ENCODE data around the gene RANBP17.

The RANBP17 gene

GRCh38 chr5:171306781-171307591, 445.2 kb downstream of the RANBP17 start:
- no peak for DNase-seq

DNA sequence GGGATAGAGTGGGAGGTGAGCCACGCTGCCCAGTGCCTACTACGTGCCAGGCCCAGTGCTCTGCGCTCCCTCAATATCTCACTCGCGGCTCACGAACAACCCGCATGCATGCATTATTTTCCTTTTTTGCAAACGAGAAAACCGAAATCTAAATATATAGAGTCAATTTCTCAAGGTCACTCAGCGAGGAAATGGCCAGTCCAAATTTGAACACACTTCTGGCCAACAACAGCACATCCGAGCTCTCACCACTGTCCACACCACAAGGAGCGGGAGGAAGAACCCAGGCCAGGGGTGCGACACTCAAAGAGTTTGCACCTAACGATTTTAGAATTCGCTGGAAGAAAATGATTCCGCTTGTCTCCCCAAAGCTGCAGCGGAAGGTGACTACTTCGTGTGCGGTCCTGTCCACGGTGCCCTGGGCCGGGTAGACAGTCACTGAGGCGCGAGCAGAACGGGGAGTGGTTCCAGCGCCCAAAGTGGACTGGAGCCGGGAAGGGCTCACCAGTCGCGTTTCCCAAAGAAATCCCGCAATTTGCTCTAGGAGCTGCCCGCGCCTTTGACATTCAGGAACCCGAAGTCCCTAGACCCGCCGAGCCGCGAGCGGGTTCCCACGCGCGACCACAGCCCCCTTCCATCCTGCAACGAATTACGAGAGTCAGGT, 446.1 kb downstream of the RANBP17 start:
- no peak for DNase-seq

DNA sequence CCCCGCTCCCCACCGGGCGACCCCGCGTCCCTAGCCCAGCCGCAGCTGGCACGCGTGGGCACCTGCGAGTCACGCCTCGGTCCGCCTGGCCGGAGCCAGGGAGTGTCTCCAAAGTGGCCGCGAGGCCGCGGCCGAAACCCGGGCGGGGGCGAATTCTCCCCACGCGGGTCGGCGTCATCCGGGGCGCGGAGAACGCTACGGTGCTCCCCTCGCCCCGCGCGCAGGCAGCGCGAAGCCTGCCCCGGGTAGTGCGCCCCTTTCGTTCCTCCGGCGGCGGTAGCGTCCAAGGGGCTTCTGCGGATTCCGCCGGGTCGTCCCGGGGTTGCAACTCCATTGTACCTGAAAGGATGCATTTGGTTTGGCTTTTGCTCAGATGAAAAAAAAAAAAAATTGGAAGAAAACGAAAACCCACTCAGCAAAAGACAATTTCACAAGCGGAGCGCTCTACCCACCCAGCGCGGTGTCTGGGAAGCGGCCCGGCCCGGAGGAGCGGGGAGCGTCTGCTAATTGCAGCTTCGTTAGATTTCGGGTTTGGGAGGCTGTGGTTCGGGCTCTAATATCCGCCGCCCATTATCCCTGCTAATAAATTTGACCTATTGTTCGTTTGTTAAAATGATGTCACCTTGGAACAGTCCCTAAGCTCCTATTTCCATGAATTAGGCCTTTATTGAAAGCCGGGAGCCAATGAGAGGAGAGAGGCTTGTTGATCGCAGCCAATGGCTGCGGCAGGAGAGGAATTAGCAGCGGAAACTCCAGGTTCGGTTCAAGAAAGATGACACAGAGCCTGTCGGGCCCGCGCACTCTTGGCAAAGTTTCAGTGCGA, 446.8 kb downstream of the RANBP17 start, which contains the start of gene TLX3:
Gene TLX3, plus strand, starts transcription at position 796 of the 823 bp plus-strand sequence. CDS start 118 bp downstream, outside the sequence.
- DNase-seq = no peak

DNA sequence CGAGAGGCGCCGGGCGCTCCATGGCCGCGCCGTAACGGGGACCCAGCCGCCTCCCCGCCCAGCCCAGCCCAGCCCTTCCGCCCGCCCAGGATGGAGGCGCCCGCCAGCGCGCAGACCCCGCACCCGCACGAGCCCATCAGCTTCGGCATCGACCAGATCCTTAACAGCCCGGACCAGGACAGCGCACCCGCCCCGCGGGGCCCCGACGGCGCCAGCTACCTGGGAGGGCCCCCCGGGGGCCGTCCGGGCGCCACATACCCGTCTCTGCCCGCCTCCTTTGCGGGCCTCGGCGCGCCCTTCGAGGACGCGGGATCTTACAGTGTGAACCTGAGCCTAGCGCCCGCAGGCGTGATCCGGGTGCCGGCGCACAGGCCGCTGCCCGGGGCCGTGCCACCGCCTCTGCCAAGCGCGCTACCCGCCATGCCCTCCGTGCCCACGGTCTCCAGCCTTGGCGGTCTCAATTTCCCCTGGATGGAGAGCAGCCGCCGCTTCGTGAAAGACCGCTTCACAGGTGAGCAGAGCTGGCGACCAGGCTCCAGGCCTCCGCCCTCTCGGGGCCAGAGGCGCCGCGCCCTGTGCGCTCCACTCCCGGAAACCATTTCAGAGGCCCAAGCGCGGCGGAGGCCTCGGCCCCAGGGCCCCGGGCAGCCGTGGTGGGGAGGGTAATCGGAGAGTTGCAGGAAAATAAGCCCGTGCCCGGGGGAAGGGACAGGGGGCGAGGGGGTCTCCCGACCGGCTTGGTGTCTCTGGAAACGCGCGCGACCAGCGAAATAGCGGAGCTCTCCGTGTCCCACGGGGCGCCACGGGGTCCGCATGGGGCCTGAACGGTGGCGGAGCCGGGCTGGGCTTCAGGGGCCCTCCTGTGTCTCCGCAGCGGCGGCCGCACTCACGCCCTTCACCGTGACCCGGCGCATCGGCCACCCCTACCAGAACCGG, 447.7 kb downstream of the RANBP17 start:
- no peak for DNase-seq

DNA sequence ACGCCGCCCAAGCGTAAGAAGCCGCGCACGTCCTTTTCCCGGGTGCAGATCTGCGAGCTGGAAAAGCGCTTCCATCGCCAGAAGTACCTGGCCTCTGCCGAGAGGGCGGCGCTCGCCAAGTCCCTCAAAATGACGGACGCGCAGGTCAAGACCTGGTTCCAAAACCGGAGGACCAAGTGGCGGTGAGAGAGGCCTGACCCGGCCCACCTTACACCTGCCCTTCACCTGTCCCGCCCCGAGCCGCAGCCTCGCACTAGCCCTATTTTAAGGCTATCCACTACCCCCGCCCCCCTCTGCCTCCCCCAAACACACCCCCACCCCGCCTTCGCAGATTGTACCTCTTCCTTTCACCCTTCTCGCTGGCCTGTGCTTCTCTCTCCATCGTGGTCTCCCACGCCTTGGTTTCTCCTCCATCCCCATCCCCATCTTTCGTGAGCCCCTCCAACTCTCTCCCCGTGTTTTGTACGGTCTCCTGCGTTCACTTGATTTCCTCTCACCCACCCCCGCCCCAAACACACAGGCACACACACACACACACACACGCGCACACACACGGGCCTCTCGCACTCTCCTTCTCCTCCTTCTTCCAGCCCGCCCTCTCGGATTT, 448.5 kb downstream of the RANBP17 start:
- peak; percentile 68 for DNase-seq

GRCh38 chr5:171310819-171311321, 449.1 kb downstream of the RANBP17 start:
- DNase-seq = no peak

- DNase-seq = peak; percentile 55
Observed at GRCh38 chr5:171311322-171312077, 449.7 kb downstream of the RANBP17 start.

DNA sequence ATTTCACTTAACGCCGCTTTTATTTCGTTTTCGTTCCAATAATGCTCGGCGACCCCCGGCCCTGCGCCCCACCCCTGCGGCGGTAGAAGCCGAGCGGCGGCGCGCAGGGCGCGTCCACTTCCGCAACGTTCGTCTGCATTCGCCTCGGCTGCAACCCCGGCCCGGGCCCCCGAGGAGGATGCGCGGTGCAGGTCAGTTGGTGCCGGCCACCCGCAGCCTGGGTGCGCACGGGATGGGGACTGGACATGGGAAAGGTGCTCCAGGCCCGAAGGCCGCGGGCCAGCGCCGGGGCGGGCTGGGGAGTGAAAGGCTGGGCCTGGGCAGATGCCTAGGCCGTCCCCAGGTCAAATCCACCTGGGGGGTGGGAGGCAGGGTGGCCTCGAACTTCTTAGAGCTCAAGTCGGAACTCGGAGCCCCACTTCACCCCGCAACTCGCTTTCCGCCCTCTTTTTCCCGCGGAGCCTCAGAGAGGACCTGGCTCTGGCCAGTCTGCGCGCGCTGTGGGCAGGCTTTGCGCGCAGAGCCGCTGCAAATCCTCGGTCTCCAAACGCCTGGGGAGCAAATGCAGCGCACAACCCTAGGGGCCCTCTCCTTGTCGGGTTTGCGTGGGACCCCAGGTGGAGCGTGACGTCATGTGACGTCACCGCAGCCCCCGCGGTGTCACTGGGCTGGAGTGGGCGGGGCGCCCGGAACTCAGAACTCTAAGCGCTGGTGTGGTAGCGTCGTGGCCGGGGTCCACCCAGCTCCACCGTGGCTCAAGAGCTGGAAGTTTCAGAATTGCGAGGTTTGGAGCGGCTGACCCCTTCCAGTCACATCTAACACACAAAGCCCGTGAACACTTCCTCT, 450.5 kb downstream of the RANBP17 start:
- DNase-seq = peak; percentile 64

DNA sequence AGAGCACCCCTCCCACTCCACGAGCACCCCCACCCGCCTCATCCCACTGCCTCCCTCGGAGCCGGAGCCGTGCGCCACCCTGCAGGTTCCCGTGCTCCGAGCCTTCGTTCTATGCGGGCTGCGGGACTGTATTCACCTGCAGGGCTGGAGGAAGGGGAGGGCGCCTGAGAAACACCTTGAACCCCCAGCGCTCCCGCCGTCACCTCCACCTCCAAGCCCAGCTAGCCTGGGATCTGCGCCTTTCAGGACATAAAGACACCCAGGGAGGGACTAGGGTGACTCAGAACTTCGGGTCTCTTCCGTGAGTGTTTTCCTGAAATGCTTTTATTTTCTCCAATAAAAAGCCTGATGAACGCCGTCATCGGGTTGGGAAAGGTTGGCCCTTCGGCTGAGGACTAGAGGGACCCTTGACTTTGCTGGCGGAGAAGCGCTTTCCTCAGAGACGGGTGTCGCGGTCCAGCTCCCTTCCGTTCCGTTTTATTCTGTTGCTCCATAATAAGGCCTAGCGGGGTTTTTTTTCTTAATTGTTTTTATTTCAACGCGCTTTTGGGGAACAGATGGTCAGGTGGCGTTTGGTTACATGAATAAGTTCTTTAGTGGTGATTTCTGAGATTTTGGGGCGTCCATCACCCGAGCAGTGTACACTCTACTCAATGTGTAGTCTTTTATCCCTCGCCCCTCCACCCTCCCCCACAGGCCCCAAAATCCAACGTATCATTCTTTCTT, 451.8 kb downstream of the RANBP17 start:
- DNase-seq = no peak

- no peak for DNase-seq
Observed at GRCh38 chr5:171314728-171315385, 453.0 kb downstream of the RANBP17 start.

DNA sequence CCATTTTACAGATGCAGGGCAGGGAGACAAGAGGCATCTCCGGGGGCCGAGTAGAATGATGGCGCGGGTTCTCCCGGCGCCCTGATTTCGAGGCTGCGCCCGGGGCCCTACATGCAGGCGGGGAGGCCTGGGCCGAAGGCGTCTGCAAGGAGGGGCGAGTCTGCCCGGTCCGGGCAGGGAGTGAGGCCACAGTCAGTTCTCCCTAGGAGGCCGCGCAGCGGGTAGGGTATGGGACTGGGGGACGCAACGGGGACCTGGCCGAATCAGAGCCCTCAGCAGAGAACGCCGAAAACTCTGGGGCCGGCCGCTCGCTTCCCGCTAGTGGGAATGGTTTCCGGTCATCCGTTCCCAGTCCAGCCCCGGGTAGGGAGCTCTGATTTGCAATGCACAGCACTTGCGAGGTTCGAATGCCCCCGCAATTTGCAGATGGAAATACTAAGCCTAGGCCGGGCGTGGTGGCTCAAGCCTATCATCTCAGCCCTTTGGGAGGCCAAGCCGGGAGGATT, 453.6 kb downstream of the RANBP17 start:
- DNase-seq = no peak

DNA sequence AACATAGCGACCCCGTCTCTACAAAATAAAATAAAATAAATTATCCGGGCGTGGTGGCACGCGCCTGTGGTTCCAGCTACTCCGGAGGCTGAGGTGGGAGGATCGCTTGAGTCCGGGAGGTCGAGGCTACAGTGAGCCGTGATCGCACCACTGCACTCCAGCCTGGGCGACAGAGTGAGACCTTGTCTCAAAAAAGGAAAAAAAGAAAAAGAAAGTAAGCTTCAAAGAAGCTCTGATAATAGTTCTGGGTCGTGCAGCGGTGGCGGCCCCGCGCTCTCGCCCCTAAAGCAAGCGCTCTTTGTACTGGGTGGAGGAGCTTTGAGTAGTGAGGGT, 454.1 kb downstream of the RANBP17 start:
- no peak for DNase-seq

GRCh38 chr5:171316258-171317121, 454.7 kb downstream of the RANBP17 start:
- DNase-seq = no peak

GRCh38 chr5:171317230-171317629, 455.4 kb downstream of the RANBP17 start:
- DNase-seq = no peak

DNA sequence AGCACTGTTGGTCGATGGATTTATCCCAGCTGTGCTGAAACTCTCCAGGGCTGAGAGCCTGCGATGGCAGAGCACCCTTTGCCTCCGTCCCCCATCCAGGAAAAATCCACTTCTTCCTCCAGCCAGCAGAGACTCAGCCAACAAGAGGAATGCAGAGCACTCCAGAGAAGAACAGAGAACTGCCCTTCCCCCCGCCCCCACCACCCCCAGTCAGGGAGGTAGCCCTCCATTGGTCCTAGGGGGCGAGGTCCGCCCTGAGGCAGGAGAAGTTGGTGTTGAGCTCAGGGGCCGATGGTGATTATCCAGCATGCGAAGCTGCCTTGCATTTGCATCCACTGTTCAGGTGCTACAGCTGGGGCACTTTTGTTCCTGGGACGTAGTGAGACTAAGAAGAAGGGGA, 456.2 kb downstream of the RANBP17 start:
- DNase-seq = no peak

DNA sequence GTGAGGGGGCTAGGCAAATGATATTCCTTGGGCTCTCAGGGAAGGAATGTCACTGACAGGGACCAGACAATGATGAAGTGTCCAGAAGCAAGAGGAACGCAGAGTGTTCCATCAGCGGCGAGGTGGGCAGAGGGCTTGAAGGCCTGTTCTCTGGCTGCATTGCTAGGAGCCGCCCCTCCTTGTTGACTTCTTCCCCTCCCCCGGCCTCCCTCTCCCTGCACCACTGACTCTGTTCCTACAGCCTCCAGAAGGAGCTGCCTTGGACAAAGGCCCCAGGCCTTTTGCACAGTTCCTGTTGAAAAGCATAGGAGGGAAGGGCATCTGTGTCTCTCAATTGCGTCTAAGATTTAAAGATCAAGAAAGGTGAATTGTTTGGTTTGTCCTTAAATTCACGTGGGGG, 459.6 kb downstream of the RANBP17 start:
- DNase-seq = no peak

- DNase-seq = no peak
Observed at GRCh38 chr5:171322527-171322926, 460.7 kb downstream of the RANBP17 start.
